ENCODE measurements around the gene FKBP7.

DNA sequence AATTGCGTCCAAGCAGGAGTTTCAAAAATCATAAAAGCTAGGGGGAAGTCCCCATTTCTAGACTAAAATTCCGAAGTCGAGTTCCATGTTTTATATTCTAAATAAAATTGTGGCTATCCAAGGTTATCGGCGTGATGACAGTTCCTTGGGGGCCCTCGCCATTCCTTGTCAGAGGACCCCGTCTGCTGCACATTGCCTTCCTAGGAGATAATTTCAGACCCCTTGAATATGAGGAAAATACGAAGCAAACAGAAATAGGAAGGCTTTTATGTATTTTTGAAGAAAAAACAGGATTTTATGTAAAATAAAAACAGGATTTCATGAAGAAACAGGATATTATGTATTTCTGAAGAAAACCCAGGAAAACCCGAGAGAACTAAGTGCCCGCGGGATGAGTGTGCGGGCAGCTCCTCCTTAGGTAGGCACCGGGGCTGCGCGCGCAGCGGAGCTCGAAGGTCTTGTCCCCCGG, 1.4 kb upstream of the FKBP7 start:
- no peak for TF ChIP-seq POLR2A (IDR thresholded peaks at IDR 0.05)
- no peak for TF ChIP-seq EP300 (IDR thresholded peaks at IDR 0.05)
- TF ChIP-seq CTCF (IDR thresholded peaks at IDR 0.05), result no peak

Data from ovary (tissue), 3 donors.